ENCODE results near the gene INTS6L. TPM values are rescaled to one million over a fixed set of nuclear protein-coding genes. Genes with fewer than 3 reads are reported as not detected.
"Not testable (repeated sequence)": the region's sequence is repeated elsewhere in the genome, so short reads cannot be mapped to it uniquely, and the experiment has no call there.

The INTS6L gene
- total RNA-seq, 1 donor from 2014 or later = 31.7 TPM

DNA sequence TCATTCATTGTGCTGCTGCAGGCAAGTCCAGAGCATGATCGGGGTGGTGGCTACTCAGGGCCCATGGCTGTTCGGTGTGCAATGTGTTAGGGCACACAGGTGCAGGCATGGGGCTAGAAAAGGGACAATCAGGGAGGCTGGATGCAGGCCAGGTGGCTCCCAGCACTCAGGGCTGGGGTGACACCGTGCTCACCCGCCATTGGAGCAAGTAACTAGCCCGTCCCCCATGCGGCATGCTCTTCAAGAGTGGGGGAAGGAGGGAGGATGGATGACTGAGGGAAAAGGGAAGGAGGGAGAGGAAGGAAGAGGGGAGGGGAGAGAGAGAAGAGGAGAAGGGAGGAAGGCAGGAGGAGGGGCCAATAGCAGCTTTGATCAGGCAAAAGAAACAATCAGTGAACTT is 64.7 kb downstream of the INTS6L start:
- H3K36me3 Mint-ChIP-seq = peaks cover 15% of the 10 kb centered on the region
- TF ChIP-seq, protein P1, sequence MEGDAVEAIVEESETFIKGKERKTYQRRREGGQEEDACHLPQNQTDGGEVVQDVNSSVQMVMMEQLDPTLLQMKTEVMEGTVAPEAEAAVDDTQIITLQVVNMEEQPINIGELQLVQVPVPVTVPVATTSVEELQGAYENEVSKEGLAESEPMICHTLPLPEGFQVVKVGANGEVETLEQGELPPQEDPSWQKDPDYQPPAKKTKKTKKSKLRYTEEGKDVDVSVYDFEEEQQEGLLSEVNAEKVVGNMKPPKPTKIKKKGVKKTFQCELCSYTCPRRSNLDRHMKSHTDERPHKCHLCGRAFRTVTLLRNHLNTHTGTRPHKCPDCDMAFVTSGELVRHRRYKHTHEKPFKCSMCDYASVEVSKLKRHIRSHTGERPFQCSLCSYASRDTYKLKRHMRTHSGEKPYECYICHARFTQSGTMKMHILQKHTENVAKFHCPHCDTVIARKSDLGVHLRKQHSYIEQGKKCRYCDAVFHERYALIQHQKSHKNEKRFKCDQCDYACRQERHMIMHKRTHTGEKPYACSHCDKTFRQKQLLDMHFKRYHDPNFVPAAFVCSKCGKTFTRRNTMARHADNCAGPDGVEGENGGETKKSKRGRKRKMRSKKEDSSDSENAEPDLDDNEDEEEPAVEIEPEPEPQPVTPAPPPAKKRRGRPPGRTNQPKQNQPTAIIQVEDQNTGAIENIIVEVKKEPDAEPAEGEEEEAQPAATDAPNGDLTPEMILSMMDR (IDR thresholded peaks at IDR 0.05; ENCODE audit: unreplicated experiment) = no peak
- H3K27me3 Mint-ChIP-seq (ENCODE audit: low read depth) = no peaks in the 10 kb centered on the region
- H3K4me1 Mint-ChIP-seq = no peaks in the 10 kb centered on the region
- H3K27ac Mint-ChIP-seq = no peak overlapping the region
- no peak overlapping the region for H3K4me3 Mint-ChIP-seq
- no peak for DNase-seq (ENCODE audit: low spot score in 2 of 2, unreplicated experiment in 2 of 2)
- peaks cover 48% of the 10 kb centered on the region for H3K9me3 Mint-ChIP-seq

DNA sequence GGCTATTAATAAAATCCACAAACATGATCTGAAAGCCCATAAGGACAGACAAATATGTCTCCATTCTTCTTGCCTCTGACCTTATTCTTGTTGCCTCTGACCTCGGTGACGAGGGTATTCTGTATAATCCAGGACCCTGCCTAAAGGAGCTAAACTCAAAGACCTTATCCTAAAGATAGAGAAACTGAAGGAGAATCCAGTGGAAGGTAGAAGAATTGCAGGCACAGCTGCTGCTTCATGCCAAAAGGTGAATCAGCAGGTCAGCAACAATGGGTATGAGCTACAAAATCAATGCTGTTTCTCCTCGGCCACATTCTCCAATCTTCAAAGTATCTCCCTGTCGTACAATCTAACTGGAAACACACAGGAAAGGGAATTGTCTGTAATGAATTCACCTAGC is 71.4 kb downstream of the INTS6L start:
- Mint-ChIP-seq H3K4me3 (no peak overlapping the region), H3K9me3 (peaks cover 55% of the 10 kb centered on the region), H3K36me3 (no peaks in the 10 kb centered on the region), H3K27ac (no peak overlapping the region), H3K4me1 (no peaks in the 10 kb centered on the region), H3K27me3 (ENCODE audit: low read depth) (peaks cover 5% of the 10 kb centered on the region)
- TF ChIP-seq, protein P1 (IDR thresholded peaks at IDR 0.05; ENCODE audit: unreplicated experiment) = no peak
- no peak for DNase-seq (ENCODE audit: low spot score in 2 of 2, unreplicated experiment in 2 of 2)

GRCh38 chrX:135594049-135594448 is 73.6 kb downstream of the INTS6L start:
- H3K27ac Mint-ChIP-seq; H3K4me1 Mint-ChIP-seq; DNase-seq (ENCODE audit: low spot score in 2 of 2, unreplicated experiment in 2 of 2); H3K27me3 Mint-ChIP-seq (ENCODE audit: low read depth); H3K36me3 Mint-ChIP-seq; H3K4me3 Mint-ChIP-seq: not testable (repeated sequence)
- H3K9me3 Mint-ChIP-seq = peaks cover 44% of the 10 kb centered on the region

DNA sequence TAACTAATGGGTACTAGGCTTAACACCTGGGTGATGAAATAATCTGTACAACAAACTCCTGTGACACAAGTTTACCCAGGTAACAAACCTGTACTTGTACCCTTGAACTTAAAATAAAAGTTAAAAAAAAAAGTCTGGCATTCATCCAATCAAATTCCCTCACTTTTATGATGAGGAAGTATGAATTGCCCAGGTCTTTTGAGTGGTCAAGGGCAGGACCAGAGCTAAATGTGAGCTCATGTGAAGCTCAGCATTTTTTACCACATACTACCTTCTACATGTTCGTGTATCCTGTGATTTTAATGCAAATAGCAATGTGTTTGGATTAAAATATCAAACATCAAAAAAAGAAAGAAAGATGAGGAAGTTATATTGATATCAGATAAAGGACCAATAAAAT is 74.0 kb downstream of the INTS6L start:
- H3K27me3 Mint-ChIP-seq (ENCODE audit: low read depth); H3K4me3 Mint-ChIP-seq; DNase-seq (ENCODE audit: low spot score in 2 of 2, unreplicated experiment in 2 of 2); H3K36me3 Mint-ChIP-seq; H3K27ac Mint-ChIP-seq; H3K4me1 Mint-ChIP-seq: not testable (repeated sequence)
- H3K9me3 Mint-ChIP-seq = peaks cover 44% of the 10 kb centered on the region

DNA sequence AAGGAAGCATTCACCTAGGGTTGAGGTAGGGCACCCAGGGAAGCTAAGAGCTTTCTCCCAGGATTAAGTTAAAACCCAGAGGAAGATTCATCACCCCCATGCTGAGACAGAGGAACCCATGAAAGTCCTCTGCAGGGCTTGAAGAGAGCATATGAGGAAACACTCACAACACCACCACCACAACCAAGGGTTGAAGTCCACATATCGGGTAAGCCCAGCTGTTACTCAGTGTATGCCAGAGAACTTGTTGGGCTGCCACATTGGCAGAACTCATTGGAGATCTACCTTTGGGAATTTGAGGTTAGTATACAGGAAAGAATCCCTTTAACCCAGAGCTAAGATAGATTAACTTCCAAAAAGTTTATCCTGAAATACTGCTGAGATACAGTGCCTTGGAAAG is 75.1 kb downstream of the INTS6L start:
- Mint-ChIP-seq H3K4me1 (no peaks in the 10 kb centered on the region), H3K27ac (no peak overlapping the region), H3K36me3 (no peaks in the 10 kb centered on the region), H3K4me3 (no peak overlapping the region), H3K27me3 (ENCODE audit: low read depth) (peaks cover 6% of the 10 kb centered on the region), H3K9me3 (peaks cover 41% of the 10 kb centered on the region)
- TF ChIP-seq, protein P1 (IDR thresholded peaks at IDR 0.05; ENCODE audit: unreplicated experiment) = no peak
- DNase-seq (ENCODE audit: low spot score in 2 of 2, unreplicated experiment in 2 of 2) = no peak

DNA sequence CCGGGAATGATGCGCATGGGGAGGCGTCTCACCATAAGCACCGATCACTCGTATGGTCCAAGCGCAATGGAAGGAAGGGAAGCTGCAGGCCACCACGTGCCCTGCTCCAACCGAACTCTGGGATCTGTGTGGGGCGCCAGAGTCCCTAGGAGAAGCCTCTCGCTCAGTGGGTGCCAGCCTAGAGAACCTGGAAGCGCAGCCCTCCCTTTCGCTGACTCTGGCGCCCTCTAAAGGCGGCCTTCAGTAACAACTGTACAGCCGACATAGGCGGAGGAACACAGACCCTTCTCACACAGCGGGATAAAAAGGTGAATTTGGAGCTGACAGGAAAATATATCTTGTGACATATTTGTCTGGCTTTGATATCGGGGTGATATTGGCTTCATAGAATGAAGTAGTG is 76.0 kb downstream of the INTS6L start:
- peaks cover 47% of the 10 kb centered on the region for H3K9me3 Mint-ChIP-seq
- no peaks in the 10 kb centered on the region for H3K36me3 Mint-ChIP-seq
- H3K4me3 Mint-ChIP-seq = no peak overlapping the region
- H3K4me1 Mint-ChIP-seq = no peaks in the 10 kb centered on the region
- H3K27ac Mint-ChIP-seq = no peak overlapping the region
- H3K27me3 Mint-ChIP-seq (ENCODE audit: low read depth) = peaks cover 6% of the 10 kb centered on the region
- TF ChIP-seq, protein P1 (IDR thresholded peaks at IDR 0.05; ENCODE audit: unreplicated experiment) = peak; percentile 41
- peak in 1 of 2 experiments; percentile 38 for DNase-seq (ENCODE audit: low spot score in 2 of 2, unreplicated experiment in 2 of 2)

GRCh38 chrX:135605906-135606305 is 85.4 kb downstream of the INTS6L start:
- no peaks in the 10 kb centered on the region for H3K4me1 Mint-ChIP-seq
- no peaks in the 10 kb centered on the region for H3K27me3 Mint-ChIP-seq (ENCODE audit: low read depth)
- H3K9me3 Mint-ChIP-seq = peaks cover 49% of the 10 kb centered on the region
- H3K4me3 Mint-ChIP-seq = no peak overlapping the region
- H3K36me3 Mint-ChIP-seq = no peaks in the 10 kb centered on the region
- TF ChIP-seq, protein P1 (IDR thresholded peaks at IDR 0.05; ENCODE audit: unreplicated experiment) = no peak
- H3K27ac Mint-ChIP-seq = no peak overlapping the region
- DNase-seq (ENCODE audit: low spot score in 2 of 2, unreplicated experiment in 2 of 2) = no peak

DNA sequence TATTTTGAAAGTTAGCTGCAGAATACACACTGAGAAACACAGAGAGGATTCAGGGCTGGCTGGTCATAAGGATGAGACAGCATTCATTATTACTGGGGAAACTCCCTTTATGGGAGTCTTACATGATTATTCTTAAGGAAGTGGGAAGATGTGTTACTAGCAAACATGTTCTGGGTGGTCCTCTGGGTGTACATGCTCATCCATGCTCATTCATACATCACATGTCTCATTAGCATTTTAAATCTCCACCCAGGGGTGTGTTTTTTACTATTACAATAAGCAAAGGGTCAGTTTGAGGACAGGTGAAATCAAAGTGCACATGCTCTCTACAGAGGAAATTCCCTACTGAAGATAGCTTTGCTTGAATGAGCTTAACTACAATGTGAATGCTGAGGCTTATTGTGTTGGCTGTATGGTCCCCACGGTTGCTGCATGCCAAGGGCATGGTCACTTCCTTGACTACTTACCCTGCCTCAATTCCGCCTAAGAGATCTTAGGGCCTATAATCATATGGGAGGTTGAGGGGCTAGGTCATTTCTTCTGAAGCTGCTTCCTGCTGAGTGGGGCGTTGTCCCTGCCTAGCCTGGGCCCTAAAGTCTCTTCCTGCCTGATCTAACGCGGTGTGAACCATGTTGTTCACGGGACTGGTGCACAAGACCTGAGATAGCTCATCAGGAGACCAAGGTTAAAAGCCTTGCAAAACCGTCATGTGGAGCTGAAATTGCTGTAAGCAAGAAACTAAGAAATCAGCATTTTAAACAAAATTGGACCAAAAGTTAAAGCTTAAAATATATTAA is 104.1 kb downstream of the INTS6L start:
- H3K4me1 Mint-ChIP-seq; DNase-seq (ENCODE audit: low spot score in 2 of 2, unreplicated experiment in 2 of 2); H3K27ac Mint-ChIP-seq; H3K27me3 Mint-ChIP-seq (ENCODE audit: low read depth); H3K36me3 Mint-ChIP-seq; H3K4me3 Mint-ChIP-seq: not testable (repeated sequence)
- peaks cover 28% of the 10 kb centered on the region for H3K9me3 Mint-ChIP-seq

All from mesothelial cell of epicardium (in vitro differentiated cells).